ENCODE data around the gene NDEL1. TPM values are rescaled to one million over a fixed set of nuclear protein-coding genes. Genes with fewer than 3 reads are reported as not detected.

NDEL1 gene
- total and polyA plus RNA-seq, 2 donors (not counting 3 experiments of a cell fraction or from before 2014, with no cell fraction given) = 60.0 to 87.4 TPM

DNA sequence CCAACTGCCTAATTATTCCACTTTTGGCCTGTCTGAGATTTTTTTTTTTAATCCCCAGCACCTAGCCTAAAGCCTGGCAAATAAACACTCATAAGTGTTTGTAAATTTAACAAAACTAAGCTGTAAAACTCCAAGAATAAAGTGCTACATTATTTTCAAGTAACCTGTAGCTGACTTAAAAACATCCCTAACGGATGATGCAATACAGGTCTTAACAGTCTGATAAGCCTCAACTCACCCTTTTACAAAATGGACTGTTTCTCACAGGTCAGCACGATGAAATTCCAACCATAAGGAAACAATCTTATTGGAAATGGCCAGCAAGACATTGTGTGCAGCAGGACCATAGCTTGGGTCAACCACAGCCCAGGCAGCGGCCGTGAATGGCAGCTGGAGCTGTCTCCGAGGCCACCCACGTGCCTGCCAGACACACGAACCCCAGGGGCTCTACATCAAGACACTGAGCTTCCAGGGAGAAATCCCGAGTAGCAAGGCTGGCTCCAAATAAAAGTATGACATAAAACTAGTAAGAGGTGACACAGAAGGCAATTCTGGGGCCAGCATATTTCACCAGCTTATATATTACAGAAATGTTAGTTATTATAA is 58.9 kb downstream of the NDEL1 start:
- no TSS peak for BruUV-seq (replicated peaks)
- intact Hi-C loops (cut with micrococcal nuclease) = no loop called here
- H4K20me1 ChIP-seq (replicated peaks; ENCODE audit: control insufficient read depth, extremely low read depth, insufficient read depth, low read length) = no peaks in the 10 kb centered on the region
- H3K4me1 ChIP-seq (ENCODE audit: control insufficient read depth, extremely low read depth, insufficient read depth, low read length) = no peaks in the 10 kb centered on the region
- no peak overlapping the region for H3K4me2 ChIP-seq (ENCODE audit: insufficient read depth, low read length)
- H3K9me1 ChIP-seq (replicated peaks; ENCODE audit: control insufficient read depth, extremely low read depth, insufficient read depth, low read length) = no peaks in the 10 kb centered on the region
- TF ChIP-seq EZH2 (IDR thresholded peaks at IDR 0.05; ENCODE audit: borderline replicate concordance, low read depth, low read length, severe bottlenecking) (no peak), POLR2AphosphoS5 (IDR thresholded peaks at IDR 0.05; ENCODE audit: insufficient read depth, low read depth, low read length) (no peak), JUN (IDR thresholded peaks at IDR 0.05; ENCODE audit: borderline replicate concordance, insufficient read depth, insufficient read length, low read depth) (no peak), GATA2 (IDR thresholded peaks at IDR 0.05; ENCODE audit: insufficient read depth, insufficient read length, low read depth, low read length) (no peak), FOS (IDR thresholded peaks at IDR 0.05; ENCODE audit: borderline replicate concordance, insufficient read depth, low read length) (no peak)
- TF ChIP-seq, protein P1, sequence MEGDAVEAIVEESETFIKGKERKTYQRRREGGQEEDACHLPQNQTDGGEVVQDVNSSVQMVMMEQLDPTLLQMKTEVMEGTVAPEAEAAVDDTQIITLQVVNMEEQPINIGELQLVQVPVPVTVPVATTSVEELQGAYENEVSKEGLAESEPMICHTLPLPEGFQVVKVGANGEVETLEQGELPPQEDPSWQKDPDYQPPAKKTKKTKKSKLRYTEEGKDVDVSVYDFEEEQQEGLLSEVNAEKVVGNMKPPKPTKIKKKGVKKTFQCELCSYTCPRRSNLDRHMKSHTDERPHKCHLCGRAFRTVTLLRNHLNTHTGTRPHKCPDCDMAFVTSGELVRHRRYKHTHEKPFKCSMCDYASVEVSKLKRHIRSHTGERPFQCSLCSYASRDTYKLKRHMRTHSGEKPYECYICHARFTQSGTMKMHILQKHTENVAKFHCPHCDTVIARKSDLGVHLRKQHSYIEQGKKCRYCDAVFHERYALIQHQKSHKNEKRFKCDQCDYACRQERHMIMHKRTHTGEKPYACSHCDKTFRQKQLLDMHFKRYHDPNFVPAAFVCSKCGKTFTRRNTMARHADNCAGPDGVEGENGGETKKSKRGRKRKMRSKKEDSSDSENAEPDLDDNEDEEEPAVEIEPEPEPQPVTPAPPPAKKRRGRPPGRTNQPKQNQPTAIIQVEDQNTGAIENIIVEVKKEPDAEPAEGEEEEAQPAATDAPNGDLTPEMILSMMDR (IDR thresholded peaks at IDR 0.05; ENCODE audit: extremely low read depth in 1 of 2, insufficient read depth in 1 of 2, low read depth in 1 of 2, low read length in 2 of 2) = no peak
- dilution Hi-C loops (cut with MboI; ENCODE audit: extremely low pct_ligation_motif_present, low sequenced_read_pairs) = no loop called here
- no peaks in the 10 kb centered on the region for H3K27me3 ChIP-seq (ENCODE audit: control insufficient read depth in 2 of 2, insufficient read depth in 2 of 2, low read length in 2 of 2)
- no peak overlapping the region for H3K9ac ChIP-seq (replicated peaks; ENCODE audit: extremely low read depth, insufficient read depth, low read length)
- DNase-seq (ENCODE audit: low read depth, low spot score) = no peak
- H3K36me3 ChIP-seq (ENCODE audit: control insufficient read depth in 2 of 2, extremely low read depth in 1 of 2, insufficient read depth in 2 of 2, low read length in 2 of 2) = peaks cover 19 to 65% of the 10 kb centered on the region in 2 experiments
- no peak for FAIRE-seq
- no peak overlapping the region for H3K27ac ChIP-seq (ENCODE audit: insufficient read depth, low read depth, low read length)
- POLR2A ChIA-PET = no interaction called here
- no peaks in the 10 kb centered on the region for H3K79me2 ChIP-seq (ENCODE audit: control insufficient read depth, insufficient read depth, low read length)
- H2AFZ ChIP-seq (ENCODE audit: low read depth, low read length) = no peak overlapping the region
- CTCF ChIA-PET = interaction anchor here (0.8 to 1.0 kb wide), 2 partner anchors 13 to 111 kb away, joined by 3 read pairs; no protein-coding TSS in a partner anchor
- no peaks in the 10 kb centered on the region for H3K9me3 ChIP-seq (replicated peaks; ENCODE audit: control insufficient read depth, insufficient read depth, low read length)
- H3K4me3 ChIP-seq (replicated peaks in 1 of 3; ENCODE audit: insufficient read depth in 1 of 3, low read depth in 1 of 3, low read length in 3 of 3) = no peak overlapping the region
